ENCODE results near the gene CD52. TPM values are rescaled to one million over a fixed set of nuclear protein-coding genes. Genes with fewer than 3 reads are reported as not detected.

CD52 gene
- total and polyA plus RNA-seq, 4 experiments from 2014 or later, result 1,302 to 12,303 (median 4,992) TPM

Other genes with a start within 250 kb of the CD52 start
- gene PDIK1L, start 206.1 kb upstream of the CD52 start, total RNA-seq, result 10 to 100 TPM; 20.1 to 25.0 TPM
- 1 to 10 TPM; 5.5 to 8.7 TPM for gene PDIK1L, start 206.1 kb upstream of the CD52 start, polyA plus RNA-seq
- gene FAM110D, start 158.9 kb upstream of the CD52 start, total RNA-seq, result not detected
- not detected for gene FAM110D, start 158.9 kb upstream of the CD52 start, polyA plus RNA-seq
- not detected for gene C1orf232, start 149.0 kb upstream of the CD52 start, total RNA-seq
- gene C1orf232, start 149.0 kb upstream of the CD52 start, polyA plus RNA-seq, result not detected
- gene ZNF593, start 148.1 kb upstream of the CD52 start, total RNA-seq, result 10 to 100 TPM; 10.7 to 12.4 TPM
- gene ZNF593, start 148.1 kb upstream of the CD52 start, polyA plus RNA-seq, result 10 to 100 TPM; 21.6 to 32.9 TPM
- not detected for gene ZNF593OS, start 146.1 kb upstream of the CD52 start, total RNA-seq
- gene ZNF593OS, start 146.1 kb upstream of the CD52 start, polyA plus RNA-seq, result under 1 TPM; 0.53 to 0.78 TPM
- gene CNKSR1, start 140.5 kb upstream of the CD52 start, total RNA-seq, result 1 to 10 TPM; 3.4 to 4.5 TPM
- 1 to 10 TPM in 1 of 2 donors, under 1 TPM in 1; 0.28 to 1.1 TPM for gene CNKSR1, start 140.5 kb upstream of the CD52 start, polyA plus RNA-seq
- gene CATSPER4, start 127.4 kb upstream of the CD52 start, total RNA-seq, result not detected
- not detected for gene CATSPER4, start 127.4 kb upstream of the CD52 start, polyA plus RNA-seq
- gene CEP85, start 83.8 kb upstream of the CD52 start, total RNA-seq, result 10 to 100 TPM; 20.4 to 21.9 TPM
- 1 to 10 TPM; 6.7 to 9.4 TPM for gene CEP85, start 83.8 kb upstream of the CD52 start, polyA plus RNA-seq
- 100 to 1,000 TPM; 293 to 305 TPM for gene SH3BGRL3, start 37.9 kb upstream of the CD52 start, total RNA-seq
- gene SH3BGRL3, start 37.9 kb upstream of the CD52 start, polyA plus RNA-seq, result 1,000 to 10,000 TPM in 1 of 2 donors, 100 to 1,000 TPM in 1; 979 to 1,531 TPM
- 100 to 1,000 TPM; 115 to 117 TPM for gene UBXN11, start 11.3 kb upstream of the CD52 start, total RNA-seq
- gene UBXN11, start 11.3 kb upstream of the CD52 start, polyA plus RNA-seq, result 10 to 100 TPM; 13.3 to 17.4 TPM
- gene CRYBG2, start 36.2 kb downstream of the CD52 start, total RNA-seq, result 1 to 10 TPM; 5.7 to 6.7 TPM
- 1 to 10 TPM in 1 of 2 donors, under 1 TPM in 1; 0.27 to 3.8 TPM for gene CRYBG2, start 36.2 kb downstream of the CD52 start, polyA plus RNA-seq
- not detected for gene ZNF683, start 54.8 kb downstream of the CD52 start, total RNA-seq
- under 1 TPM; 0.49 to 0.63 TPM for gene ZNF683, start 54.8 kb downstream of the CD52 start, polyA plus RNA-seq
- not detected for gene LIN28A, start 92.9 kb downstream of the CD52 start, total RNA-seq
- not detected for gene LIN28A, start 92.9 kb downstream of the CD52 start, polyA plus RNA-seq
- 10 to 100 TPM; 44.4 to 46.2 TPM for gene DHDDS, start 114.4 kb downstream of the CD52 start, total RNA-seq
- gene DHDDS, start 114.4 kb downstream of the CD52 start, polyA plus RNA-seq, result 10 to 100 TPM; 23.3 to 26.7 TPM
- gene HMGN2, start 154.5 kb downstream of the CD52 start, total RNA-seq, result 100 to 1,000 TPM; 341 to 361 TPM
- gene HMGN2, start 154.5 kb downstream of the CD52 start, polyA plus RNA-seq, result 100 to 1,000 TPM; 566 to 681 TPM
- 100 to 1,000 TPM; 106 to 108 TPM for gene RPS6KA1, start 211.8 kb downstream of the CD52 start, total RNA-seq
- 100 to 1,000 TPM; 180 to 215 TPM for gene RPS6KA1, start 211.8 kb downstream of the CD52 start, polyA plus RNA-seq